ENCODE results near the gene MT1F. TPM values are rescaled to one million over a fixed set of nuclear protein-coding genes. Genes with fewer than 3 reads are reported as not detected.

The MT1F gene
- total RNA-seq, 2 experiments from 2014 or later, result 0.44 TPM; not detected in 1

DNA sequence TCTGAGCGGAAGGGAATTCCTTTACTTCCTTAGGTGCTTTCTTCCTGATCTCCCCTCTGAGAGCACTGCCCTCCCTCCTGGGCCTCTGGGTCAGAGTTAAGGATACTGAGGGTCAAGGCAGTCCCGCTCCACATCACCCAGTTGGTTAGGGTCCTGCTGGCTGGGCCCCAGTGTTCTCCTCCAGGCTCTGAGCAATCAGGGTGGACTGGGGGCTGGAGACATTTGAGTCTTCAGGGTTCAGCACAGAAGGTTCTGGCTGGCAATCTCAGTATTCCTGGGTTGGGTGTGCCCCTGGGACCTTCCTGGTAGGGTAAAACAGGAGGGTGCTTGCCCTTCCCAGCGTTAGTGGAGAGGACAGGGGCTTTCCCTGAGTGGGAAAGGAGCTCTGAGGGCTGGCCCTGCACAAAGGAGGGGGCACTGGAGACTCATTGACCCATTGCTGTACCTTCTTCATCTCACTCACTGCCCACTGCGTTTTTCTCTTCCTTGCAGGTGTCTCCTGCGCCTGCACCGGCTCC, 24.9 kb upstream of the MT1F start:
- Histone ChIP-seq H3K79me2 (ENCODE audit: insufficient read depth, low read depth, low read length) (no peaks in the 10 kb centered on the region), H3K9me2 (ENCODE audit: insufficient read depth, low read length) (no peaks in the 10 kb centered on the region), H3K36me3 (ENCODE audit: insufficient read depth, low read length) (no peaks in the 10 kb centered on the region), H4K20me1 (ENCODE audit: insufficient read depth, low read length) (no peaks in the 10 kb centered on the region), H3K4me3 (ENCODE audit: low read depth, low read length, poor library complexity, severe bottlenecking) (no peak overlapping the region), H3K9me3 (ENCODE audit: low read length) (no peaks in the 10 kb centered on the region), H3K4me1 (ENCODE audit: insufficient read depth, low read length, poor library complexity, severe bottlenecking) (peaks cover 9% of the 10 kb centered on the region), H3K27ac (ENCODE audit: low read depth, low read length, poor library complexity, severe bottlenecking) (no peak overlapping the region), H3K4me2 (ENCODE audit: low read length) (no peak overlapping the region), H2AFZ (ENCODE audit: low read length) (no peak overlapping the region)
- POLR2A ChIA-PET, result no interaction called here
- no TSS peak for BruUV-seq (replicated peaks)
- intact Hi-C loops (cut with micrococcal nuclease; ENCODE audit: unreplicated experiment), result no loop called here
- DNase-seq (ENCODE audit: low spot score), result no peak
- TF ChIP-seq, protein P1, sequence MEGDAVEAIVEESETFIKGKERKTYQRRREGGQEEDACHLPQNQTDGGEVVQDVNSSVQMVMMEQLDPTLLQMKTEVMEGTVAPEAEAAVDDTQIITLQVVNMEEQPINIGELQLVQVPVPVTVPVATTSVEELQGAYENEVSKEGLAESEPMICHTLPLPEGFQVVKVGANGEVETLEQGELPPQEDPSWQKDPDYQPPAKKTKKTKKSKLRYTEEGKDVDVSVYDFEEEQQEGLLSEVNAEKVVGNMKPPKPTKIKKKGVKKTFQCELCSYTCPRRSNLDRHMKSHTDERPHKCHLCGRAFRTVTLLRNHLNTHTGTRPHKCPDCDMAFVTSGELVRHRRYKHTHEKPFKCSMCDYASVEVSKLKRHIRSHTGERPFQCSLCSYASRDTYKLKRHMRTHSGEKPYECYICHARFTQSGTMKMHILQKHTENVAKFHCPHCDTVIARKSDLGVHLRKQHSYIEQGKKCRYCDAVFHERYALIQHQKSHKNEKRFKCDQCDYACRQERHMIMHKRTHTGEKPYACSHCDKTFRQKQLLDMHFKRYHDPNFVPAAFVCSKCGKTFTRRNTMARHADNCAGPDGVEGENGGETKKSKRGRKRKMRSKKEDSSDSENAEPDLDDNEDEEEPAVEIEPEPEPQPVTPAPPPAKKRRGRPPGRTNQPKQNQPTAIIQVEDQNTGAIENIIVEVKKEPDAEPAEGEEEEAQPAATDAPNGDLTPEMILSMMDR (conservative IDR thresholded peaks at IDR 0.05; ENCODE audit: low read length), result no peak
- TF ChIP-seq EZH2phosphoT487 (IDR thresholded peaks at IDR 0.05; ENCODE audit: borderline replicate concordance, low read depth, low read length), result no peak
- CTCF ChIA-PET (ENCODE audit: unreplicated experiment), result interaction anchor here (0.6 kb wide), 1 partner anchor 743 kb away, joined by 3 read pairs; no protein-coding TSS in a partner anchor

DNA sequence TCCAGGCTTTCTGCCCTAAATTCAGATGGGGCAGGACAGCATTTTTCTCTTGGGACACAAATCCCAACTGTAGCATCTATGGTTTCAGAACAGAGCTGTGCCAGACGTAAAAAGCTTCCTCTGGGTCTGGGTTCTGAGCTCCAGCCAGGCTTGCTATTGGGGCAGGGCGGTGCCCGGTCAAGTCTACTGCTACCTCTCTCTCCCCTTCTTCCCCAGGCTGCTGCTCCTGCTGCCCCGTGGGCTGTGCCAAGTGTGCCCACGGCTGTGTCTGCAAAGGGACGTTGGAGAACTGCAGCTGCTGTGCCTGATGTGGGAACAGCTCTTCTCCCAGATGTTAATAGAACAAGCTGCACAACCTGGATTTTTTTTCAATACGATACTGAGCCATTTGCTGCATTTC, 24.2 kb upstream of the MT1F start:
- TF ChIP-seq, protein P1 (conservative IDR thresholded peaks at IDR 0.05; ENCODE audit: low read length), result no peak
- TF ChIP-seq EZH2phosphoT487 (IDR thresholded peaks at IDR 0.05; ENCODE audit: borderline replicate concordance, low read depth, low read length), result no peak
- Histone ChIP-seq H3K36me3 (ENCODE audit: insufficient read depth, low read length) (no peaks in the 10 kb centered on the region), H3K79me2 (ENCODE audit: insufficient read depth, low read depth, low read length) (no peaks in the 10 kb centered on the region), H3K4me2 (ENCODE audit: low read length) (no peak overlapping the region), H3K9me3 (ENCODE audit: low read length) (no peaks in the 10 kb centered on the region), H3K4me3 (ENCODE audit: low read depth, low read length, poor library complexity, severe bottlenecking) (no peak overlapping the region), H3K4me1 (ENCODE audit: insufficient read depth, low read length, poor library complexity, severe bottlenecking) (peaks cover 9% of the 10 kb centered on the region), H3K9me2 (ENCODE audit: insufficient read depth, low read length) (no peaks in the 10 kb centered on the region), H3K27ac (ENCODE audit: low read depth, low read length, poor library complexity, severe bottlenecking) (no peak overlapping the region), H4K20me1 (ENCODE audit: insufficient read depth, low read length) (no peaks in the 10 kb centered on the region), H2AFZ (ENCODE audit: low read length) (no peak overlapping the region)
- CTCF ChIA-PET (ENCODE audit: unreplicated experiment), result interaction anchor here (0.6 kb wide), 1 partner anchor 744 kb away, joined by 3 read pairs; no protein-coding TSS in a partner anchor
- DNase-seq (ENCODE audit: low spot score), result no peak
- POLR2A ChIA-PET, result no interaction called here
- intact Hi-C loops (cut with micrococcal nuclease; ENCODE audit: unreplicated experiment), result no loop called here
- no TSS peak for BruUV-seq (replicated peaks)

DNA sequence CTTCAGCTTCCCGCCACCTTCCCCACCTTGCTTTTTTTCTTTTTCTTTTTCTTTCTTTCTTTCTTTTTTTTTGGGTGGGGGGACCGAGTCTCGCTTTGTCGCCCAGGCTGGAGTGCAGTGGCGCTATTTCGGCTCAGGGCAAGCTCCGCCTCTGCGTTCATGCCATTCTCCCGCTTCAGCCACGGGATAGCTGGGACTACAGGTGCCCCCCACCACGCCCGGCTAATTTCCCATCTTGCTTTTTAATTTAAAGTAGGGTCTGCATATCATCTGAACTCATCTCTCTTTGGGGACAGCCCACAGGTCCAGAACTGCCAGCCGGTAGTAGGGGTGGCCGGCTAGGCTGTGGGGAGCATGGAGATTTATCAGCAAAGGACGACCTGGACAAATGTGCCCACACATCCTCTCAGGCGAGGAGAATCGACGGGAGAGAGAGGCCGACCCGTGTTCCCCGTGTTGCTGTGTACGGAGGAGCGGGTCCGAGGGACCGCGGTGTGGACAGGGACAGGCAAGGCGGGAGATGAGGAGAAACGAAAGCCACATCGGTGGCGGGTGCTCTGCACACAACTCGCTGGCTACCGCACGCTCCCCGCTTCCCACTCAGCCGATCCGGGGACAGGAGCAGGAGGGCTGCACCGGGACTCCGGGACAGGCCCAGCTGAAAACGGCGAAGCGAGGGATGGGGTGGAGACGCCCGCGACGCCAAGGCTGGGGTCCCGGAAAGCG, 22.9 kb upstream of the MT1F start:
- H3K4me1 ChIP-seq (ENCODE audit: insufficient read depth, low read length, poor library complexity, severe bottlenecking), result peaks cover 7% of the 10 kb centered on the region
- H2AFZ ChIP-seq (ENCODE audit: low read length), result no peak overlapping the region
- no peak overlapping the region for H3K4me2 ChIP-seq (ENCODE audit: low read length)
- POLR2A ChIA-PET, result no interaction called here
- no TSS peak for BruUV-seq (replicated peaks)
- CTCF ChIA-PET (ENCODE audit: unreplicated experiment), result no interaction called here
- H3K9me2 ChIP-seq (ENCODE audit: insufficient read depth, low read length), result no peaks in the 10 kb centered on the region
- no peak overlapping the region for H3K27ac ChIP-seq (ENCODE audit: low read depth, low read length, poor library complexity, severe bottlenecking)
- H4K20me1 ChIP-seq (ENCODE audit: insufficient read depth, low read length), result no peaks in the 10 kb centered on the region
- no peak for DNase-seq (ENCODE audit: low spot score)
- intact Hi-C loops (cut with micrococcal nuclease; ENCODE audit: unreplicated experiment), result no loop called here
- H3K79me2 ChIP-seq (ENCODE audit: insufficient read depth, low read depth, low read length), result no peaks in the 10 kb centered on the region
- no peaks in the 10 kb centered on the region for H3K36me3 ChIP-seq (ENCODE audit: insufficient read depth, low read length)
- H3K9me3 ChIP-seq (ENCODE audit: low read length), result no peaks in the 10 kb centered on the region
- H3K4me3 ChIP-seq (ENCODE audit: low read depth, low read length, poor library complexity, severe bottlenecking), result no peak overlapping the region
- TF ChIP-seq EZH2phosphoT487 (IDR thresholded peaks at IDR 0.05; ENCODE audit: borderline replicate concordance, low read depth, low read length), result no peak
- TF ChIP-seq, protein P1 (conservative IDR thresholded peaks at IDR 0.05; ENCODE audit: low read length), result no peak
